ENCODE data around the gene CEP152.

DNA sequence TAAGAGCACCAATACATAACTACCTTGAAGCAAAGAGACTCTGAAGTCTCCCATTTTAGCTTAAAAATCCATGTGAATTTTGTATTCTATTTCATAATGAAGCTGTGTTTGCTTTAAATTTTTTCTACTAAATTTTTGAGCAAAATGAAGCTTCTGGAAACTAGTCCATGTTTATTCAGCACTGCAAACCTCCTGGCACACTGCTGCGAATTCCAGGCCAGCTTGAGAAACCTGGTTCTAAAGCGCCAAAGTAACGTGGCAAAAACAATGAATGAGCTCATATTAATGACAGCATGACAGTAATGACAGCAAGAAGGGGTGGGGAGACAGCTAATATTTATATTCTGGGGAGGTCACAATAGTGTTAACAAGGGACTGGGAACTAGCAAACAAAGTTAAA lies 25.7 kb downstream of the CEP152 start:
- TF ChIP-seq, protein P1, sequence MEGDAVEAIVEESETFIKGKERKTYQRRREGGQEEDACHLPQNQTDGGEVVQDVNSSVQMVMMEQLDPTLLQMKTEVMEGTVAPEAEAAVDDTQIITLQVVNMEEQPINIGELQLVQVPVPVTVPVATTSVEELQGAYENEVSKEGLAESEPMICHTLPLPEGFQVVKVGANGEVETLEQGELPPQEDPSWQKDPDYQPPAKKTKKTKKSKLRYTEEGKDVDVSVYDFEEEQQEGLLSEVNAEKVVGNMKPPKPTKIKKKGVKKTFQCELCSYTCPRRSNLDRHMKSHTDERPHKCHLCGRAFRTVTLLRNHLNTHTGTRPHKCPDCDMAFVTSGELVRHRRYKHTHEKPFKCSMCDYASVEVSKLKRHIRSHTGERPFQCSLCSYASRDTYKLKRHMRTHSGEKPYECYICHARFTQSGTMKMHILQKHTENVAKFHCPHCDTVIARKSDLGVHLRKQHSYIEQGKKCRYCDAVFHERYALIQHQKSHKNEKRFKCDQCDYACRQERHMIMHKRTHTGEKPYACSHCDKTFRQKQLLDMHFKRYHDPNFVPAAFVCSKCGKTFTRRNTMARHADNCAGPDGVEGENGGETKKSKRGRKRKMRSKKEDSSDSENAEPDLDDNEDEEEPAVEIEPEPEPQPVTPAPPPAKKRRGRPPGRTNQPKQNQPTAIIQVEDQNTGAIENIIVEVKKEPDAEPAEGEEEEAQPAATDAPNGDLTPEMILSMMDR (IDR thresholded peaks at IDR 0.05), result no peak
- no peak for TF ChIP-seq POLR2A (IDR thresholded peaks at IDR 0.05)
